ENCODE data around the gene GARIN3.
"Not testable (repeated sequence)": the region's sequence is repeated elsewhere in the genome, so short reads cannot be mapped to it uniquely, and the experiment has no call there.

Gene GARIN3

GRCh38 chr5:157166214-157167213 lies at the start of gene GARIN3:
Gene GARIN3, minus strand, starts transcription at chr5:157166264. Its CDS starts 96 bp downstream, at chr5:157166168.
- DNase-seq = no peak

- DNase-seq = no peak
Observed at GRCh38 chr5:157215514-157216167, 49.6 kb upstream of the GARIN3 start.

GRCh38 chr5:157214861-157215513 lies 48.9 kb upstream of the GARIN3 start:
- DNase-seq = no peak

GRCh38 chr5:157214415-157214814 lies 48.4 kb upstream of the GARIN3 start:
- DNase-seq = no peak

- DNase-seq = no peak
Observed at GRCh38 chr5:157213527-157214243, 47.6 kb upstream of the GARIN3 start.

GRCh38 chr5:157212307-157212706 lies 46.2 kb upstream of the GARIN3 start:
- no peak for DNase-seq

- peak; percentile 76 for DNase-seq
Observed at GRCh38 chr5:157210652-157211051, 44.6 kb upstream of the GARIN3 start.

GRCh38 chr5:157205708-157206107 lies 39.6 kb upstream of the GARIN3 start:
- DNase-seq = no peak

GRCh38 chr5:157204765-157205164 lies 38.7 kb upstream of the GARIN3 start:
- no peak for DNase-seq

- DNase-seq = no peak
Observed at GRCh38 chr5:157203417-157203816, 37.4 kb upstream of the GARIN3 start.

GRCh38 chr5:157201857-157202256 lies 35.8 kb upstream of the GARIN3 start:
- DNase-seq = no peak

GRCh38 chr5:157198277-157198986 lies 32.4 kb upstream of the GARIN3 start:
- DNase-seq = no peak

- DNase-seq = no peak
Observed at GRCh38 chr5:157197086-157197485, 31.0 kb upstream of the GARIN3 start.

GRCh38 chr5:157196045-157196444 lies 30.0 kb upstream of the GARIN3 start:
- no peak for DNase-seq

GRCh38 chr5:157193699-157194424 lies 27.8 kb upstream of the GARIN3 start:
- DNase-seq = no peak

GRCh38 chr5:157189223-157189622 lies 23.2 kb upstream of the GARIN3 start:
- DNase-seq = no peak

- DNase-seq = no peak
Observed at GRCh38 chr5:157188270-157188669, 22.2 kb upstream of the GARIN3 start.

- no peak for DNase-seq
Observed at GRCh38 chr5:157187046-157187754, 21.1 kb upstream of the GARIN3 start.

- DNase-seq = no peak
Observed at GRCh38 chr5:157186309-157187045, 20.4 kb upstream of the GARIN3 start.

- DNase-seq = not testable (repeated sequence)
Observed at GRCh38 chr5:157185122-157185521, 19.1 kb upstream of the GARIN3 start.
